ENCODE measurements around the gene ATN1.

ATN1 gene

GRCh38 chr12:6975297-6976032 is 47.7 kb downstream of the ATN1 start:
- DNase-seq (ENCODE audit: low spot score): no peak

DNA sequence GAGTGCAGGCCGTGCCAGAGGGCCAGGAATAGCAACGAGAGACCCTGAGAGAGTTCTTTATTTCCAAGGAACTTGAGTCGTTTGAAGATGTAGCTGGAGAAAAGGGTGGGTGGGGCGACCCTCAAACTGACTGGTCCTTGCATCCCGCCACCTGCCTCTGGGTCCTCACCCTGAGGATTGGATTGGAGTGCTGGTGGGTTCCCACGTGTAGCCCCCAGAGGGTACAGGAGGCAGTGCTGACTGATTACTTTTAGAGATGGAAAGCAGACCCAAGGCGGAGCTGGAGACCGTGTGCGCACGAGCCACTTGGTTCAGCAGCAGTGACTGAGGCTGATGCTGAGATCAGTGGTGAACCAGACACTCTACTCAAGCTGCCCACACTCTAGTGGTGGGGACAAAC is 49.9 kb downstream of the ATN1 start:
- no peak for DNase-seq (ENCODE audit: low spot score)

- no peak for DNase-seq (ENCODE audit: low spot score)
Measured at GRCh38 chr12:6978188-6978587, 50.4 kb downstream of the ATN1 start.

DNA sequence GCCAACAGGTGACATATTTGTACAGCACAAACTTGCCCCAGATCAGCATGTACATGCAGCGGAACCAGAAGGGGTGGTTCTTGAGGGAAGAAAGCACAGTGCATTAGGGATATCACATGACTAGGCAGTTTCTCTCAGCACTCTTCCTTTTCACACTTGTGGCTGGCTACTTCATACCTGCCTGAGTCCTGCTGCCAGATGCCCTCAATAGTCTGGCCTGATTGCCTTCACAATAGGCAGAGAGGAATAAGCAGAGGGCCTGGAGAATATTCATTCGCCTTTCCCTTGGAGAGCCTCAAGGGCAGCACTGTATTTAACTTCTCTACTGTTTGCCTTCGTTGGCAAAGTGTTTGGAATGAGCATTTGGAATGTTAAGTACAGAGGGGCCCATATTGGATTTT is 50.9 kb downstream of the ATN1 start:
- no peak for DNase-seq (ENCODE audit: low spot score)

DNA sequence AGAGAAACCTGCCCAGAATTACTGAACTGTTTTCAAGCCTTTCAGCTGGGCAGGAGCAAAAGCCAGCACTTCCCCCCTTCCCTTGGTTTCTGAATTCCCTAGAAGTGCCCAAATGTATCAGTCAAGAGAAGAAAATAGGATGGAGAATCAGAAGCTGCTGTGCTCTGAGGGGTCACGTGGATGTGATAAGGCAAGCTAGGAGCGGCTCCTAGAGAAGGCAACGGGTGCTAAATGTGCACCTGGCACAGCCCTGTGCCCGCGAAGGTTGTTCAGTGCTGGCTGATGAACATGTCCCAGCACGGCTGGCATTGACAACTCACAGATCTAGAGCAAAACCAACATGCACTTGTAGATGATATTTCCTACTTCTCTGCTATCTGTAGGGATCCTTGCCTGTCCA is 51.3 kb downstream of the ATN1 start:
- no peak for DNase-seq (ENCODE audit: low spot score)

DNA sequence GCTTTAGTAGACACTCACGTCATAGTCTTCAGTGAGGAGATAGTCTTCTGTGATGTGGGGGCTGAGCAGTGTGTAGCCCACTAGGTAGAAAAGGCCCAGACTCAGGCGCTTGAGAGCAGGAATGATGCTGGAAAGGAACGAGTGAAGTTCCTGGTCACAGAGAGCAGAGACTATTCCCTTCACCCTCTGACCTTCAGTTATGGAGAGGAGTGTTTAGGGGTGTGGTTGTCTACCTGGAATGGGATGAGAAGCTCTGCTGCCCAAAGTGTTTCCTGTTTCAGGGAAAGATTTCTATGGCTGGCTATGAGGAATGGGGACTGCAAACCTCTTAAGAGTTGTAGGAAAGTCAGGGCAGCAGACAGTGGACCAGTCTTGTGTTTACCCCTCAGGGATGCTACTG is 51.7 kb downstream of the ATN1 start:
- DNase-seq (ENCODE audit: low spot score): no peak

DNA sequence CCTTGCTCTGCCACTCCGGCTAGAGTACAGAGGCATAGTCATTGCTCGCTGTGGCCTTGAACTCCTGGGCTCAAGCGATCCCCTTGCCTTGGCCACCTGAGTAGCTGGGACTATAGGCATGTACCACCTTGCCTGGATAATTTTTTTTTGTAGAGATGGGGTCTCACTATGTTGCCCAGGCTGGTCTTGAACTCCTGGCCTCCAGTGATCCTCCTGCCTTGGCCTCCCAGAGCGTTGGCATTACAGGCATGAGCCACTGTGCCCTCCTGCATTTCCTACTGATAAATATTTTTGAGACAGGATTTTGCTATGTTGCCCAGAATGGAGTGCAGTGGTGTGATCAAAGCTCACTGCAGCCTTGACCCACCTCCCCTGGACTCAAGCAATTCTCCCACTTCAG is 52.3 kb downstream of the ATN1 start:
- no peak for DNase-seq (ENCODE audit: low spot score)

GRCh38 chr12:6980740-6981139 is 53.0 kb downstream of the ATN1 start:
- no peak for DNase-seq (ENCODE audit: low spot score)

DNA sequence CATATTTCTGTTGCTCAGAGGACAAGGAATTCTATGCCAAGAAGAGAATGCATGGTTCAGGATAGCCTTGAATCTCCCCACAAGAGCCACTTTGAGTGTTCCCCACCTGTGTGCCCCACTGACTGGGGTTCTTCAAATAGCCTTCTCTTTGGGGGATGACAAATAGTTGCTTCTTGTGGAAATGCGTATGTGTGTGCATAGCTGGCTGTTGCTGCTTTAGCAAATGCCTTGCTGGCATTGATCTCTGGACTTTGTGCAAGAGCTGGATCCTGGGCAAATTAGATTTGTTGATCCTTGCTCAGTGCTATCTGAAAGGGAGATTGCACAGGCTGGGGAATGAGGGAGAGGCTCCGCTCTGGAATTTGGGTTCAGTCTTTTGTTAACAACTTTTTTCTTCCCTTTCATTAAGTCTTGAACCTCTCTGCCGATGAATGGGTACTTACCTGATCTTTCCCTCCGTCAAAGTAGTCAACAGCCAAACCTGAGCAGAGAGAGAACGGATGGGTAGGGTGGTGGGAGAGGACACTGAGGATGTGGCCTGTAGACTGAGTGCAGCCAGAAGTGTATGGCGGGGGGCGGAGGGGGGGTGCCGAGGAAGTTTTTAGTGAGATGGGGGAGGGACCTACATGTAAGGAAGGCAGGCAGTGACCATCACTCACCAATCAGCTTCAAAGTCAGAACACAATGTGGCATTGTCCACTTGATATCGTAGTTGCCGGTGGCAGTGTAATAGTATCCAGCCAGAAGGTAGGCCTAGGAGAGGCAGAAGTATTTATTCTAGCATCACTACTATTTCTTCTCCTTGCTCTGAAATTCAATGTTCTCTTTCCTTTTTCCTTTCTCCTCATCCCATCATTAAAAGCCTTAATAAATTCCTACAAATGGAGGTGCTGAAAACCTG is 53.6 kb downstream of the ATN1 start:
- no peak for DNase-seq (ENCODE audit: low spot score)

DNA sequence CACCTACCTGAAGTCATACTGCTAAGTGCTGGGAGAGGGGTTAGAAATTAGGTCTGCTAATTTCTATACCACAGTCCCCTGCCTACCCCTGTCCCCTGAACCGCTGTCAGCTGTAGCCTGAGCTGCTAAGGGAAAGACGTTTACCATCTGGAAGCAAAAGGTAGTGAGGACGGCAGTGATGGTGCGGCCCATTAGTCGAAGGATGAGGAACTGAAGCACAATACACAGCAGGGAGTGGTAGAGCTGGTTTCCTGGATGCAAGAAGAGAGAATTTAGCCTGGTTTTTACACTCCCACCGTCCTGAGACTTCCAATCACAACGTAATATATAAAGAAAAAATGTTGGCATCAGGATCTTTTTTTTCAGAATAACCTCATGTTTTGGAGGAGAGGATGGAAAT is 54.8 kb downstream of the ATN1 start:
- DNase-seq (ENCODE audit: low spot score): no peak

GRCh38 chr12:6987956-6988553 is 60.3 kb downstream of the ATN1 start:
- DNase-seq (ENCODE audit: low spot score): no peak
